Measurements from ENCODE around the gene HSPB8.

HSPB8 gene

GRCh38 chr12:119178544-119179334 lies at the start of gene HSPB8:
Gene HSPB8 (plus strand): TSS chr12:119178931. CDS start chr12:119179313, 382 bp downstream.
- DNase-seq, result no peak

- DNase-seq, result no peak
Measured at GRCh38 chr12:119129827-119130434, 48.8 kb upstream of the HSPB8 start.

GRCh38 chr12:119130523-119130922 lies 48.2 kb upstream of the HSPB8 start:
- no peak for DNase-seq

- no peak for DNase-seq
Measured at GRCh38 chr12:119134284-119135072, 44.3 kb upstream of the HSPB8 start.

- no peak for DNase-seq
Measured at GRCh38 chr12:119136811-119137410, 41.8 kb upstream of the HSPB8 start.

GRCh38 chr12:119139448-119139847 lies 39.3 kb upstream of the HSPB8 start:
- no peak for DNase-seq

GRCh38 chr12:119145367-119145766 lies 33.4 kb upstream of the HSPB8 start:
- no peak for DNase-seq

- no peak for DNase-seq
Measured at GRCh38 chr12:119147847-119148448, 30.8 kb upstream of the HSPB8 start.

- DNase-seq, result no peak
Measured at GRCh38 chr12:119149270-119149669, 29.5 kb upstream of the HSPB8 start.

- no peak for DNase-seq
Measured at GRCh38 chr12:119151445-119152026, 27.2 kb upstream of the HSPB8 start.

- DNase-seq, result no peak
Measured at GRCh38 chr12:119153477-119154434, 25.0 kb upstream of the HSPB8 start.

- DNase-seq, result no peak
Measured at GRCh38 chr12:119154435-119154818, 24.3 kb upstream of the HSPB8 start.

- DNase-seq, result no peak
Measured at GRCh38 chr12:119156401-119157044, 22.2 kb upstream of the HSPB8 start.

GRCh38 chr12:119157528-119157927 lies 21.2 kb upstream of the HSPB8 start:
- DNase-seq, result no peak

- no peak for DNase-seq
Measured at GRCh38 chr12:119157978-119158377, 20.8 kb upstream of the HSPB8 start.

GRCh38 chr12:119158402-119158801 lies 20.3 kb upstream of the HSPB8 start:
- DNase-seq, result no peak

GRCh38 chr12:119159844-119160243 lies 18.9 kb upstream of the HSPB8 start:
- DNase-seq, result no peak

- DNase-seq, result no peak
Measured at GRCh38 chr12:119167902-119168301, 10.8 kb upstream of the HSPB8 start.

- DNase-seq, result no peak
Measured at GRCh38 chr12:119168721-119169120, 10.0 kb upstream of the HSPB8 start.

- DNase-seq, result no peak
Measured at GRCh38 chr12:119169150-119169549, 9.6 kb upstream of the HSPB8 start.

GRCh38 chr12:119171291-119171690 lies 7.4 kb upstream of the HSPB8 start:
- no peak for DNase-seq

All from activated CD4-positive, CD25-positive, alpha-beta regulatory T cell (primary cell).